A673 (cell line): ENCODE measurements around the gene PGA3. TPM values are rescaled to one million over a fixed set of nuclear protein-coding genes. Genes with fewer than 3 reads are reported as not detected.

ENCODE experiments used
- BruUV-seq: library from RNA; stranded (reverse); fragments of 400-500 nt; replicated peaks from 2 replicates; lab custom pipeline; 2021; lab: Mats Ljungman, UMichigan
- CTCF ChIA-PET: fragments of 300-600 bp; sonication (Branson Sonifier 250); formaldehyde crosslinking; loops from one replicate; lab custom pipeline; 2022; ENCODE audit warnings: antibody characterized with exemption; lab: Charles Lee
- POLR2A ChIA-PET: fragments of 300-600 bp; sonication (Branson Sonifier 250); formaldehyde crosslinking; loops from one replicate; lab custom pipeline; 2022; ENCODE audit warnings: antibody characterized with exemption; ENCODE audit not compliant: low non-redundant PET; lab: Charles Lee
- DNase-seq: peaks from one replicate; pipeline ENCODE4 v3.0.0-alpha.2; 2015; ENCODE audit warnings: low spot score
- H3K27ac ChIP-seq: fragments of 200-600 bp; sonication (generic); 2 replicates; pipeline ENCODE4 v1.5.1; 2016; ENCODE audit warnings: mixed run types, low read depth, mild to moderate bottlenecking, mixed read lengths, antibody characterized with exemption, low read length; ENCODE audit not compliant: poor library complexity, severe bottlenecking
- H3K27me3 ChIP-seq: fragments of 200-600 bp; sonication (generic); replicated peaks from 2 replicates; pipeline ENCODE4 v1.6.1; 2017; ENCODE audit warnings: mixed run types, low read depth, mild to moderate bottlenecking, mixed read lengths, antibody characterized with exemption, low read length; ENCODE audit not compliant: insufficient read depth, poor library complexity
- H3K36me3 ChIP-seq: fragments of 200-600 bp; sonication (generic); 2 replicates; pipeline ENCODE4 v1.6.1; 2016; ENCODE audit warnings: mixed run types, mild to moderate bottlenecking, mixed read lengths, antibody characterized with exemption, low read length; ENCODE audit not compliant: insufficient read depth, poor library complexity, severe bottlenecking
- H3K4me1 ChIP-seq: fragments of 200-600 bp; sonication (generic); 2 replicates; pipeline ENCODE4 v1.6.1; 2017; ENCODE audit warnings: mixed run types, mild to moderate bottlenecking, mixed read lengths, antibody characterized with exemption, low read length; ENCODE audit not compliant: insufficient read depth, poor library complexity, severe bottlenecking
- H3K4me3 ChIP-seq: fragments of 200-600 bp; sonication (generic); 2 replicates; pipeline ENCODE4 v1.5.1; 2016; ENCODE audit warnings: low read depth, mixed run types, mild to moderate bottlenecking, mixed read lengths, low read length; ENCODE audit not compliant: poor library complexity, severe bottlenecking
- H3K9me3 ChIP-seq: fragments of 200-600 bp; sonication (generic); 2 replicates; pipeline ENCODE4 v1.6.1; 2016; ENCODE audit warnings: mixed run types, low read depth, mild to moderate bottlenecking, mixed read lengths, antibody characterized with exemption, low read length; ENCODE audit not compliant: poor library complexity, severe bottlenecking
- CTCF ChIP-seq: fragments of 300-800, 200-600 bp; sonication (generic); conservative IDR thresholded peaks from 2 replicates; pipeline ENCODE4 v1.5.1; 2017; ENCODE audit warnings: low read depth, mild to moderate bottlenecking, antibody characterized with exemption, low read length, moderate library complexity, mixed read lengths
- EZH2 ChIP-seq: fragments of 200-600 bp; sonication (generic); IDR thresholded peaks from 2 replicates; pipeline ENCODE4 v1.6.1; 2017; ENCODE audit warnings: borderline replicate concordance, low read depth, mild to moderate bottlenecking, mixed read lengths, antibody characterized with exemption, low read length; ENCODE audit not compliant: poor library complexity, severe bottlenecking
- intact Hi-C: fragments of 100-400 bp; cut with micrococcal nuclease; formaldehyde crosslinking; loops from one replicate; pipeline ENCODE4 v1.10.0; 2022; ENCODE audit not compliant: unreplicated experiment
- total RNA-seq: library from RNA; stranded (reverse); gene quantifications from 2 replicates; pipeline ENCODE4 v1.2.3, GENCODE V29; 2021

Gene PGA3
- total RNA-seq, 1 experiment from 2014 or later: not detected

DNA sequence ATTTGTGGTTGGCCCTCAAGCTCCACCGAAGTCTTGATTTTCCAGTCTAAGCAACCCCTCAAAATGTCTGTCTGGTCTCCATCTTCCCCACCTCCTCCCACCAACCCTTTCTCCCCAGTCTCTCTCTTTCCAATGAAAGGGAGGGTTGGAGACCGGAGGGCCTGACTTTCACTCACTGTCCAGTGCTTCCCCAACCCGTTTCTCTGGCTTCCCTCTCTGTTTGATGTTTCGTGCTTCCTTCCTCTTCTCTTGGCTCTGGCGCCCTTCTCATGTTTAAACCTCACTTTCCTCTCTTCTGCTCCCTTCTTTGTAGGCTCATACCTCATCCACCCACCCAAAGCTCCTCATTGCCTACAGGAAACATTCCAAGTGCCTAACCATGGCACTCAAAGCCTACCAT, 31.0 kb upstream of the PGA3 start:
- H3K36me3 ChIP-seq: no peaks in the 10 kb centered on the region
- DNase-seq: no peak
- no TSS peak for BruUV-seq
- peaks cover 27% of the 10 kb centered on the region for H3K27me3 ChIP-seq
- H3K4me1 ChIP-seq: no peaks in the 10 kb centered on the region
- TF ChIP-seq CTCF (no peak), EZH2 (no peak)
- H3K4me3 ChIP-seq: no peak overlapping the region
- intact Hi-C loops: loop anchor here (2.0 kb wide), 1 partner anchor 342 kb away; no protein-coding TSS in a partner anchor
- H3K9me3 ChIP-seq: no peaks in the 10 kb centered on the region
- no peak overlapping the region for H3K27ac ChIP-seq
- POLR2A ChIA-PET: no interaction called here
- CTCF ChIA-PET: no interaction called here

DNA sequence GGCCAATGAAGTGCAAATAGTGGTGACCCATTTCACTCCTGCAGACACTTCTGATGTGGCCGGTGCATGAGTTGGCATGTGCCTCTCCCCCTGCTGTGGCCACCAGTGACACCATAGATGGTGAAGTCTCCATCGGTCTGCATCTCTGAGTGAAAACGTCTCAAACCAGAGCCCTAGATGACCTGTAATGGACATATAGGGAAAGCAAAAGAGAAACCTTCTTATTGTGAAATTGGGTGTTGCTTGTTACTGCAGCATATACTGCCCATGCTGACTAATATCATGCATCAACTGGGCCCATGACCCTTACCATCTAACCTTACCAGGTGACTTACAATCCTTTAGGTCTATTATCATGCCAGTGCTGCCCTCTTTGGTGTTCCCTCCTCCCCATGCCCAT, 30.4 kb upstream of the PGA3 start:
- H3K9me3 ChIP-seq: no peaks in the 10 kb centered on the region
- H3K27ac ChIP-seq: no peak overlapping the region
- DNase-seq: no peak
- H3K4me1 ChIP-seq: no peaks in the 10 kb centered on the region
- TF ChIP-seq EZH2: no peak
- no peak for TF ChIP-seq CTCF
- intact Hi-C loops: loop anchor here (2.0 kb wide), 1 partner anchor 342 kb away; no protein-coding TSS in a partner anchor
- H3K36me3 ChIP-seq: no peaks in the 10 kb centered on the region
- peaks cover 27% of the 10 kb centered on the region for H3K27me3 ChIP-seq
- no peak overlapping the region for H3K4me3 ChIP-seq
- BruUV-seq: no TSS peak
- CTCF ChIA-PET: no interaction called here
- POLR2A ChIA-PET: no interaction called here

DNA sequence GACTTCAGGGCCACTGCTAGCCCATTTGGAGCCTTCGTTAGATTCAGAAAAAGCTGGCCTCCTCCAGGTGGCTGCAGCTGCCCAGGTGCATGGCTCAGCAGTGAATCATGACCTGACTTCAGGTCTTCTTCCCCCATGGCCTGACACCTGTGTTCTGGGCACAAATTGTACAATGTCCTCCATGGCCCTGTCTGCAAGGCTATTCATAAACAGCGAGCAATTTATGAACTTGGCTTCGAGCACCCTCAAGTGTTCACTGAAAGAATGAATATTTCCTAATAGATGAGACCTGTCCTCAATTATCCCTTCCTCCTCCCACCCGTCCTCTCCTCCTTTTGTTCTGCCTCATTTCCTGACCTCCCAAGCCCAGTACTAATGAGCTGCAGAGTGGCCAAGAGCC, 29.9 kb upstream of the PGA3 start:
- Histone ChIP-seq H3K36me3 (no peaks in the 10 kb centered on the region), H3K27ac (no peak overlapping the region), H3K27me3 (peaks cover 27% of the 10 kb centered on the region), H3K9me3 (no peaks in the 10 kb centered on the region), H3K4me1 (no peaks in the 10 kb centered on the region), H3K4me3 (no peak overlapping the region)
- intact Hi-C loops: loop anchor here (2.0 kb wide), 1 partner anchor 343 kb away; no protein-coding TSS in a partner anchor
- ChIA-PET CTCF (no interaction called here), POLR2A (no interaction called here)
- TF ChIP-seq CTCF (peak; percentile 57), EZH2 (no peak)
- DNase-seq: peak; percentile 63
- BruUV-seq: no TSS peak
